Right cardiac atrium (tissue), 5 donors: ENCODE data around the gene NGEF. TPM values are rescaled to one million over a fixed set of nuclear protein-coding genes. Genes with fewer than 3 reads are reported as not detected.
"Not testable (repeated sequence)": the region's sequence is repeated elsewhere in the genome, so short reads cannot be mapped to it uniquely, and the experiment has no call there.

Experiments used
- ATAC-seq, 2 donors: fragments of 200-7000 bp; cut with Tn5 transposase; one replicate each; pipeline versions ENCODE4 v1.8.0 to v1.9.1; 2020; ENCODE audit warnings: moderate library complexity in 2 of 2, mild to moderate bottlenecking in 1 of 2
- DNase-seq, 3 donors: peaks; one replicate each; pipeline ENCODE4 v3.0.0-alpha.2; 2020
- H3K27ac ChIP-seq: one replicate; pipeline ENCODE4 v1.5.1; 2013; ENCODE audit warnings: mild to moderate bottlenecking, low read length, control low read depth, moderate library complexity
- H3K27me3 ChIP-seq: one replicate; pipeline ENCODE4 v1.6.1; 2013; ENCODE audit not compliant: control insufficient read depth, insufficient read depth
- H3K4me1 ChIP-seq: one replicate; pipeline ENCODE4 v1.6.1; 2013; ENCODE audit warnings: low read length; ENCODE audit not compliant: control insufficient read depth, insufficient read depth
- H3K4me3 ChIP-seq: one replicate; pipeline ENCODE4 v1.5.1; 2013; ENCODE audit warnings: low read length, control low read depth
- H3K9me3 ChIP-seq: one replicate; pipeline ENCODE4 v1.6.1; 2013; ENCODE audit warnings: low read length; ENCODE audit not compliant: control insufficient read depth
- WGBS: extraction: QIAGEN DNeasy Blood & Tissue Kit; methylation state at CpG from one replicate; pipeline ENCODE4 v1.1.7; 2013; 5-methylcytosine and 5-hydroxymethylcytosine counted together
- intact Hi-C, 4 donors: fragments of 100-400 bp; cut with DNase I; formaldehyde crosslinking; loops; one replicate each; pipeline versions ENCODE4 v1.11.0 to v1.14.0; 2022 to 2023
- polyA plus RNA-seq: library from polyadenylated mRNA; stranded (reverse); fragments of 200-250 nt; gene quantifications from one replicate; pipeline ENCODE4 v1.2.3, GENCODE V29; 2013
- total RNA-seq, 4 donors: library from RNA; stranded (reverse); fragmentation: NEBNext Ultra II Directional; extraction: Animal tissue kit (Norgen Biotek cat#: 25700); gene quantifications; one replicate each; pipeline ENCODE4 v1.2.1, GENCODE V29; 2021
- donor health status: healthy with polysubstance abuse.
- donor health status: DM: no; HTN: yes; CAD: no.
- donor health status: DM: no; HTN: no; CAD: no.
- donor health status: DM: no; HTN: yes; CAD: no; lungs with severe emphysema.
- donor health status: DM: yes; HTN: yes; CAD: no.

NGEF gene
- total and polyA plus RNA-seq, 5 donors: 1.5 to 4.2 (median 2.7) TPM

- H3K27ac ChIP-seq: no peak overlapping the region
- ATAC-seq (peak in 1 of 2 donors; percentile 22), DNase-seq (no peak)
- no peaks in the 10 kb centered on the region for H3K27me3 ChIP-seq
- WGBS: 75% methylated on average over 27 of the region's 27 CpGs
- no peaks in the 10 kb centered on the region for H3K9me3 ChIP-seq
- H3K4me3 ChIP-seq: no peak overlapping the region
- intact Hi-C loops: no loop called here
- H3K4me1 ChIP-seq: no peaks in the 10 kb centered on the region
These were observed 18.8 kb upstream of the NGEF start for GRCh38 chr2:233031556-233032500.

- Histone ChIP-seq H3K27me3 (no peaks in the 10 kb centered on the region), H3K27ac (no peak overlapping the region), H3K4me1 (no peaks in the 10 kb centered on the region), H3K9me3 (no peaks in the 10 kb centered on the region), H3K4me3 (no peak overlapping the region)
- DNase-seq: no peak
- 94% methylated on average over 9 of the region's 9 CpGs for WGBS
- intact Hi-C loops: no loop called here
- no peak for ATAC-seq
These were observed 16.3 kb upstream of the NGEF start for GRCh38 chr2:233029321-233029720.

DNA sequence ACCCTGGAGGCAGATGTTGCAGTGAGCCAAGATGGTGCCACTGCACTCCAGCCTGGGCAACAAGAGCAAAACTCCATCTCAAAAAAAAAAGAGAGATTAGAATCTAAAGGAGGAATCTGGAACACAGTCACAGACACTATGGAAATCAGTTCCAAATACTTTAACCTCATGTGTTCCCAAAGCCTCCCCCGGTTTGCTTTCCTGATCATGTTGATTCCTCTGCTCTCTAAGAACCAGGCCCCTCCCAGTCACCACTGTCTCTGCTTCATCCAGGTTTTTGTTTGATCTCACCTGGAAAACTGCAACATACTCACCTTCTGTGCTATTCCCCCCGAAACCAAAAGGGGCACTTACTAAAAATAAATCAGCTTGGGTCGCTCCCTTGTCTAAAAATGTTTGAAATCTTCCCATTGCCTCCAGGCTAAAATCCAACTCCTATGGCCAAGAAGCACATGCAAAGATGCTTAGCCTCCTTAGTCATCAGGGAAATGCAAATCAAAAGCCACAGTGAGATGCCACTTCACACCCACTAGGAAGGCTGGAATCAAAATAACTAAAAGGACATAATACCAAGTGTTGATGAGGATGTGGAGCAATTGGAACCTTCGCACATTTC lies 13.2 kb upstream of the NGEF start:
- intact Hi-C loops: no loop called here
- no peak for DNase-seq

DNA sequence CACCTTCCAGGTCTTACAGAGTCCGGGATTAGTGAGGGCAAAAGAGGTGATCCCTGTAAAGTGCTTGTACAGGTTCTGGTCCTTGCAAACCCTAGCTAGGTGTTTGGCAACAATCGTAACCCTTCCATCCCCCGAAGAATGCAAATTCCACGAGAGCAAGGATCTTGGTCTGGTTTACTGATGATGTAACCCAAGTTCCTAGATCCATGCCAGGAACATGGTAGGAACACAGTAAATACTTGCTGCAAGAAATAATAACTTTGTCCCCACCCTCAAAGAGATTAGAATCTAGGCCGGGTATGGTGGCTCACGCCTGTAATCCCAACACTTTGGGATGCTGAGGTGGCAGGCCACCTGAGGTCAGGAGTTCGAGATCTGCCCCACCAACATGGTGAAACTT lies 12.7 kb upstream of the NGEF start:
- ATAC-seq: no peak
- Histone ChIP-seq H3K4me3 (no peak overlapping the region), H3K27ac (no peak overlapping the region), H3K27me3 (no peaks in the 10 kb centered on the region), H3K4me1 (no peaks in the 10 kb centered on the region), H3K9me3 (no peaks in the 10 kb centered on the region)
- WGBS: 79% methylated on average over 7 of the region's 7 CpGs
- intact Hi-C loops: no loop called here
- no peak for DNase-seq

More for the DNA sequence above, 13.2 kb upstream of the NGEF start:
- ATAC-seq: no peak
- 83% methylated on average over 4 of the region's 4 CpGs for WGBS
- H3K9me3 ChIP-seq: no peaks in the 10 kb centered on the region
- H3K27ac ChIP-seq: no peak overlapping the region
- no peaks in the 10 kb centered on the region for H3K27me3 ChIP-seq
- no peak overlapping the region for H3K4me3 ChIP-seq
- H3K4me1 ChIP-seq: no peaks in the 10 kb centered on the region

GRCh38 chr2:233023761-233024410 lies 10.8 kb upstream of the NGEF start:
- 87% methylated on average over 14 of the region's 14 CpGs for WGBS
- intact Hi-C loops: no loop called here
- ATAC-seq (no peak), DNase-seq (no peak)
- Histone ChIP-seq H3K27ac (no peak overlapping the region), H3K4me1 (no peaks in the 10 kb centered on the region), H3K9me3 (no peaks in the 10 kb centered on the region), H3K27me3 (no peaks in the 10 kb centered on the region), H3K4me3 (no peak overlapping the region)

GRCh38 chr2:233023007-233023760 lies 10.1 kb upstream of the NGEF start:
- WGBS: 89% methylated on average over 18 of the region's 18 CpGs
- intact Hi-C loops: no loop called here
- Histone ChIP-seq H3K27ac (no peak overlapping the region), H3K4me1 (no peaks in the 10 kb centered on the region), H3K4me3 (no peak overlapping the region), H3K9me3 (no peaks in the 10 kb centered on the region), H3K27me3 (no peaks in the 10 kb centered on the region)
- no peak for ATAC-seq
- no peak for DNase-seq

DNA sequence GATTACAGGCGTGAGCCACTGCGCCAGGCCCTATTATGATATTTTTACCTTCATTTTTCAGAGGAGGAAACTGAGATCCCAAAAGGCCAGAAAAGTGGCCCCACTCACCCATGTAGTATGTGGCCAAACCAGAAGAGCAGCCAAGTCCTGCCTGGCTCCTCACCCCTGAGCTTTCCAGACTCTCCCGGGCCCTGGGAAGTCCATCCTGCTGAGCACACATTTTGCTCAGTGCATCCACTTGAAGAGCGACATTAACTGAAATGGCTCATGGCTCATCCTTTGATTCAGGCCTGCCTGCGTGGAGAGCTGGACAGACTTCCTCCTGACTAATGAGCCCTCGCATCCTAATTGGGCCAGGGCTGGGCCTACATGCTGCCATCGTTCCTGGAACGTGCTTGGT lies 9.5 kb upstream of the NGEF start:
- DNase-seq (no peak), ATAC-seq (no peak)
- 87% methylated on average over 8 of the region's 8 CpGs for WGBS
- intact Hi-C loops: no loop called here
- Histone ChIP-seq H3K9me3 (no peaks in the 10 kb centered on the region), H3K4me3 (no peak overlapping the region), H3K4me1 (no peaks in the 10 kb centered on the region), H3K27ac (no peak overlapping the region), H3K27me3 (no peaks in the 10 kb centered on the region)

- DNase-seq: no peak
- no peak for ATAC-seq
- intact Hi-C loops: no loop called here
- H3K27me3 ChIP-seq: no peaks in the 10 kb centered on the region
- no peak overlapping the region for H3K4me3 ChIP-seq
- 62% methylated on average over 8 of the region's 8 CpGs for WGBS
- no peaks in the 10 kb centered on the region for H3K9me3 ChIP-seq
- no peak overlapping the region for H3K27ac ChIP-seq
- H3K4me1 ChIP-seq: no peaks in the 10 kb centered on the region
These were observed 8.7 kb upstream of the NGEF start for GRCh38 chr2:233021771-233022170.

DNA sequence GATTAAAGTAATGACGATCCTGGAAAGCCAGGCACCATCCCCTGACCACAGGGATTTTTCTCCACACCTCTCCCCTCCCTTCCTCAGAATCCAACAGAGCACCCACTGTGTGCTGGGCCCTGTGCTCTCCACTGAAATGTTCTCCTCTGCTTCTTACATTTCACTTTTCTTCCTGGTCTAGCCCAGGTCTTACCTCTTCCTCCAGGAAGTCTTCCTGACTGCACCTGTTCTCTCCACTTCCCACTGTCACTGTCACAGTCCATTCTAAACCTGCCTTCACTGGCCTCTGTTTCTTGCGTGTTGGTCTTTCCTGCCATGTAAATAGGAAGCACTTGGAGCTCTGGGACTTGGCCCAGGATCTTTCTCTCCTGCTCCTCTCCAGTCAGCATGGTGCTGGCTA lies 7.4 kb upstream of the NGEF start:
- intact Hi-C loops: no loop called here
- Histone ChIP-seq H3K4me3 (no peak overlapping the region), H3K27me3 (no peaks in the 10 kb centered on the region), H3K4me1 (no peaks in the 10 kb centered on the region), H3K27ac (no peak overlapping the region), H3K9me3 (no peaks in the 10 kb centered on the region)
- ATAC-seq (no peak), DNase-seq (no peak)
- WGBS: 83% methylated on average over 2 of the region's 2 CpGs

DNA sequence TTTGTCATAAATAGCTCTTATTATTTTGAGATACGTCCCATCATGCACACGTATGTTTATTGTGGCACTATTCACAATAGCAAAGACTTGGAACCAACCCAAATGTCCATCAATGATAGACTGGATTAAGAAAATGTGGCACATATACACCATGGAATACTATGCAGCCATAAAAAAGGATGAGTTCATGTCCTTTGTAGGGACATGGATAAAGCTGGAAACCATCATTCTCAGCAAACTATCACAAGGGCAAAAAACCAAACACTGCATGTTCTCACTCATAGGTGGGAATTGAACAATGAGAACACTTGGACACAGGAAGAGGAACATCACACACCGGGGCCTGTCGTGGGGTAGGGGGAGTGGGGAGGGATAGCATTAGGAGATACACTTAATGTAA lies 6.6 kb upstream of the NGEF start:
- H3K27me3 ChIP-seq, DNase-seq, intact Hi-C loops, H3K27ac ChIP-seq, H3K4me3 ChIP-seq, ATAC-seq, H3K4me1 ChIP-seq, H3K9me3 ChIP-seq: not testable (repeated sequence)
- WGBS: 92% methylated on average over 4 of the region's 4 CpGs
